Measurements from ENCODE around the gene HAPLN2. TPM values are rescaled to one million over a fixed set of nuclear protein-coding genes. Genes with fewer than 3 reads are reported as not detected.
A peak's percentile ranks its signal among the peaks of the same experiment; 100 is the strongest.
"Not testable (repeated sequence)": the region's sequence is repeated elsewhere in the genome, so short reads cannot be mapped to it uniquely, and the experiment has no call there.

Gene HAPLN2
- total RNA-seq, 1 experiment from 2014 or later, result not detected

DNA sequence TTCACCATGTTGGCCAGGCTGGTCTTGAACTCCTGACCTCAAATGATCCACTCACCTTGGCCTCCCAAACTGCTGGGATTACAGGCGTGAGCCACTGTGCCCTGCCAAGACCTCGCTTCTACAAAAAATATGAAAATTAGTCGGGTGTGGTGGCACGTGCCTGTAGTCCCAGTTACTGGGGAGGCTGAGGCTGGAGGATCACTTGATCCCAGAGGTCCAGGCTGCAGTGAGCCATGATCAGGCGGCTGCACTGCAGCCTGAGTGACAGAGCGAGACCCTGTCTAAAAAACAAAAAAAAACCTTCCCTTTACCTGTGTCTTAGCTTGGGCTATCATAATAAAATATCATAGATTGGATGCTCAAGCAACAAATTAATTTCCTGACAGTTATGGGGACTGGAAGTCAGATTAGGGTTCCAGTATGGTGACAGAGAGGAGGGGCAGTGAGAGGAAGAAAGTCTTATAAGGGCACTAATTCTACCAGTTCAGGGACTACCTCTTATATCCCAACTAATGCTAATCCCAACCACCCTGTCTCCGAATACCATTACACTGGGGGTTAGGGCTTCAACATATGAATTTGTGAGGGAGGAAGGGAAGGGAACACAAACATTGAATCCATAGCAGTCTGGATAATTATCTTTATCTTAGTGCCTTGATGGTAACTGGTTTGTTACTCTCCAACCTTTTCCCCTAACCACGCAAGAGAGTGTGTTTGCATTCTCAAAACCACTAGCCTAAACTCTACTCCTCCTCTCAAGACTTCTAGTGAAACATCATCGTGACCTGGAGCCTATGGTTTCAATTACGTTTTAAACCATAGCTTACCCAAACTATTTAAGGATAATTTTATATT is 28.7 kb upstream of the HAPLN2 start:
- in situ Hi-C loops (cut with HindIII; ENCODE audit: low pct_unique_long_range_greater_than_20kb, low sequenced_read_pairs), result no loop called here
- no peak for DNase-seq (ENCODE audit: low read depth)

DNA sequence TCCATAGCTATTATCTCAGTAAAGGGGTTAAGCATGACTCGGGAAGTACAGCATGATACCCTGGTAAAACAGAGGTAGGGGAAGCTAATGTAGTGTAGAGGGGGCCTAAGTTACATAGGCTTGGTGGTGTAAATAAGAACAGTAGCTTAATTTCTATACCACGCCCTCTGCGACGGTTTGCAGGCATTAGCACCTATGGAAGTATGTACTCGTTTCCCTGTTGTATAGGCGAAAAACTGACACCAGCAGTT is 28.1 kb upstream of the HAPLN2 start:
- DNase-seq (ENCODE audit: low read depth), result no peak
- in situ Hi-C loops (cut with HindIII; ENCODE audit: low pct_unique_long_range_greater_than_20kb, low sequenced_read_pairs), result no loop called here

DNA sequence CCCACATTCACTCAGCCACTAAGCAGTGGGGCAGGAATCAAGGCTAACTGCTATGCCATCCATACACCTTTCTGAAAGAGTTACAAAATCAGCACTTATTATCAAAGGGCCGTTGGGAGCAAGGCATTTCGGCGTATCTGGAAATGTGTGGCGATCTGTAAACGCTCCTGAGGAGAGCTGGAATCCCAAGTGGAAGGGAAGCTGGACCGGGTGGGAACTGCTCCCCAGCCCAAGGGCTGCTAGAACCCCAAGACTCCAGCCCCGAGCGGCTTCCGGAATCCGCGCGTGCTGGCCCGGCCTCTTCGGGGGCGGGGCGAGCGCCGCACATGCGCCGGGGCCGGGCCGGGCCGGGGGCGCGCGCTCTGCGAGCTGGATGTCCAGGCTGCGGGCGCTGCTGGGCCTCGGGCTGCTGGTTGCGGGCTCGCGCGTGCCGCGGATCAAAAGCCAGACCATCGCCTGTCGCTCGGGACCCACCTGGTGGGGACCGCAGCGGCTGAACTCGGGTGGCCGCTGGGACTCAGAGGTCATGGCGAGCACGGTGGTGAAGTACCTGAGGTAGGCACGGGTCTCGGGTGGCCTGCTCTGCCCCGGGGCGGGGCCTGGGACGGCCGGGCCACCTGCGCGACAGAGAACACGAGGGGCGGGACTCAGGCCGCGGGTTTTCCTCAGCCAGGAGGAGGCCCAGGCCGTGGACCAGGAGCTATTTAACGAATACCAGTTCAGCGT is 27.6 kb upstream of the HAPLN2 start, which contains the start of gene NAXE:
Gene NAXE (plus strand): TSS at position 345 of the 726 bp plus-strand sequence. CDS start 29 bp downstream, at position 374.
- in situ Hi-C loops (cut with HindIII; ENCODE audit: low pct_unique_long_range_greater_than_20kb, low sequenced_read_pairs), result no loop called here
- DNase-seq (ENCODE audit: low read depth), result peak; percentile 66

DNA sequence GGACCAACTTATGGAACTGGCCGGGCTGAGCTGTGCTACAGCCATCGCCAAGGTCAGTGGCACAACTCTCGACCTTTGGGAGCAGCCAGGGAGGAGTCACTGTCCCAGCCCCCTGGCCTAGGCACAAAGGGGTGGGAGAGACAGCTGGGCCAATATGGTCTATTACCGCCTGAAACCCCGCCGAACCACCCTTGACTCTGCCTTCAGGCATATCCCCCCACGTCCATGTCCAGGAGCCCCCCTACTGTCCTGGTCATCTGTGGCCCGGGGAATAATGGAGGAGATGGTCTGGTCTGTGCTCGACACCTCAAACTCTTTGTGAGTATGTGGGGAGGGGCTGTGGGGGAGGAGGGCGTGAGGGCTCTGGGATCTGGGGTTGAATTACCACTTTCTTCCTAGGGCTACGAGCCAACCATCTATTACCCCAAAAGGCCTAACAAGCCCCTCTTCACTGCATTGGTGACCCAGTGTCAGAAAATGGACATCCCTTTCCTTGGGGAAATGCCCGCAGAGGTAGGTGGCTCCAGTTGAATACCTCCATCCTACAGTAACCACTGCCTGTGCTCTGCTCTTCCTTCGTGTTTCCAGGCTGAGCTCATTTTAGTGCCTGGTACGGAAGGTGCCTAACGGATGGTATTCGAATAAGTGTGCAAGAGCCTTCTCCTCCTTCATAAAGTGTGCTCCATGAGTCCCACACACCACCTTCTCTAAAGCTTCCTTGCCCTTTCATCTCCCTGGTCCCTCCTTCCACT is 26.9 kb upstream of the HAPLN2 start:
- DNase-seq (ENCODE audit: low read depth), result no peak
- in situ Hi-C loops (cut with HindIII; ENCODE audit: low pct_unique_long_range_greater_than_20kb, low sequenced_read_pairs), result no loop called here

DNA sequence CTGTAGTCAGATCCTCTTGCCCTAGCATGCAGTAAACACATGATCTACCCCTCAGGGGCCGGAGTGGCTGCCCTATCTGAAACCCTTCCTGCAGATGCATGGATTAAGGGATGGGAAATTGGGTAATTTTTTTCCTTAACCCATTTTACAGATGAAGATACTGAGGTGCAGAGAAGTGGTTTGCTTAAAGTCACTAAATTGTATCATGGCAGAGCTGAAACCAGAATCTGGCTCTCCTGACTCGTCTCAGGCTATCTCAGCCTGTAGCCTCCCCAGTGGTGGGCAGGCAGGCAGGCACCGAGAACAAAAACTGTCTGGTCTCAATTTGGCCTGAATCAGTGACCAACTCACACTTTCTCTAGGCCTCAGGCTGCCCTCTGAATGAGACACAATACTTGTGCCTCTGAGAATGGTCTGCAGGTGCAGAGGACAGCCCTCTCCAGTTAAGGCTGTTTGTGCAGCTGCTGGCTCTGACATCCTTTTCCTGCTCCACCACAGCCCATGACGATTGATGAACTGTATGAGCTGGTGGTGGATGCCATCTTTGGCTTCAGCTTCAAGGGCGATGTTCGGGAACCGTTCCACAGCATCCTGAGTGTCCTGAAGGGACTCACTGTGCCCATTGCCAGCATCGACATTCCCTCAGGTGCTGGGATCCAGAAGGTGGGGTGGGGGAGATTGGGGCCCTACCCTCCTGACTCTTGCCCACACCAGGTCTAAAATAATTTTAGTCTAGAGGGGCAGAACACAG is 26.1 kb upstream of the HAPLN2 start:
- in situ Hi-C loops (cut with HindIII; ENCODE audit: low pct_unique_long_range_greater_than_20kb, low sequenced_read_pairs), result no loop called here

DNA sequence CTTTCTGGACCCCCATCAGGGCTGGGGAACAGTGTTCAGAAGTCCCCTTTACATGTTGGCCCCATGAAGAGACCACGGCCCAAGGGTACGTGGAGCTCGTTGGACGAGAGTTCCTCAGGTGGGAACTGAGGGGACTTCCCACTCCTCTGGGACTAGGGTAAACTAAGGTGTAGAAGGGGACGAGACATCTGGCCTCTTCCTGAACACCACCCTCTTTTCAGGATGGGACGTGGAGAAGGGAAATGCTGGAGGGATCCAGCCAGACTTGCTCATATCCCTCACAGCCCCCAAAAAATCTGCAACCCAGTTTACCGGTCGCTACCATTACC is 25.6 kb upstream of the HAPLN2 start:
- DNase-seq (ENCODE audit: low read depth), result no peak
- in situ Hi-C loops (cut with HindIII; ENCODE audit: low pct_unique_long_range_greater_than_20kb, low sequenced_read_pairs), result no loop called here

More for the DNA sequence above, 26.1 kb upstream of the HAPLN2 start:
- no peak for DNase-seq (ENCODE audit: low read depth)

DNA sequence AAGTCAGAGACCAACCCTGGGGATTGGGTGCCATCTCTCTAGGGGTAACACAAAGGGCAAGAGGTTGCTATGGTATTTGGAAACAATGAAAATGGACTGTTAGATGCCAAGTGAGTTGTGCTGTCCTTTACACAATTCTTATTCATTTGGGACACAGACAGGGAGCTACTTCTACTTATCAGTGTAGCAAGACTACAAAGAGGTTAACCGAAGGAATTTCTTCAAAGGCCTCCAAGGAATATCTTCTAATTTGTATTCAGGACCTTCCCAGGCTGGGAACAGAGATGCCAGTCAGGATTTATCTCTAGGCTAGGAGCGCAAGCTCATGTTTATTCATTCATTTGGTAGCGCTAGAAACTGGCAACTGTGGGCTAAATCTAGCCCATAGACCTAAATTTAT is 25.0 kb upstream of the HAPLN2 start:
- in situ Hi-C loops (cut with HindIII; ENCODE audit: low pct_unique_long_range_greater_than_20kb, low sequenced_read_pairs), result no loop called here

DNA sequence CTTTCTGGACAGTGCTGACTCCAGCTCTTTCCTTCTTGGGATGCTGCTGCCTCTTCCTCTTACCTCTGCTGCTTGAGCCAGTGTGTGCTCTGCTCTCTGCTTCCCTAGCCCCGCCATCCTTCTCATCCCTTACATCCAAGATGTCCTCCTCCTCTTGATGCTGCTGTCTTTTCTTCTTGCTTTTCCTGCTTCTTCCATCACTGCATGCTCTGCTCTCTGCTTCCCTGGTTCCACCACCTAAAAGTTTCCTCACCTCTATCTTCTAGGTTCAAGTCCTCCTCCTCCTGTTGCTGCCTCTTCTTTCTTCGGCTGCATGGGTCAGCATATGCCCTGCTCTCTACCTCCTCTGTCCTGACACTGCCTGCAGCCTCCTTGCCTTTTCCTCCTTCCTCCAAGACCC is 24.2 kb upstream of the HAPLN2 start:
- DNase-seq (ENCODE audit: low read depth), result no peak
- in situ Hi-C loops (cut with HindIII; ENCODE audit: low pct_unique_long_range_greater_than_20kb, low sequenced_read_pairs), result no loop called here

More for the DNA sequence above, 25.0 kb upstream of the HAPLN2 start:
- DNase-seq (ENCODE audit: low read depth), result no peak

DNA sequence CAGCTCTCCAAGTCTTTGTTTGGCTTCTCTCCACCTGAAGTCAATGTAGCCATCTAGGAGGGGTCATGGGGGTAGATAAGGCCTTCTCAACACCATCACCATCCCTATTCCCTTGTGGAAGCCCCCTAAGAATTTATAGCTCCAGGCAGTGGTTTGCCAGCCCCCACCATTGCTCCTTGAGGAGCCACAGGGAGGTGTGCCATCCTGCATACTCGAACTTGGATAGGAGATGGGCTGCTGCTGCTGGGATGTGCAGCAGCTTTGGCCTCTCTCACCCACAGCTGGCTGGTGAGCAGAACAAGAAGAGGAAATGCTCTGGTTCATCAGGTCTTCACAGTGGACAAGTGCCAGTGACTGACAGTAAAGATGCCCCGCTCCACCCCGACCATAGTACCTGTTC is 22.8 kb upstream of the HAPLN2 start:
- DNase-seq (ENCODE audit: low read depth), result no peak
- in situ Hi-C loops (cut with HindIII; ENCODE audit: low pct_unique_long_range_greater_than_20kb, low sequenced_read_pairs), result no loop called here

DNA sequence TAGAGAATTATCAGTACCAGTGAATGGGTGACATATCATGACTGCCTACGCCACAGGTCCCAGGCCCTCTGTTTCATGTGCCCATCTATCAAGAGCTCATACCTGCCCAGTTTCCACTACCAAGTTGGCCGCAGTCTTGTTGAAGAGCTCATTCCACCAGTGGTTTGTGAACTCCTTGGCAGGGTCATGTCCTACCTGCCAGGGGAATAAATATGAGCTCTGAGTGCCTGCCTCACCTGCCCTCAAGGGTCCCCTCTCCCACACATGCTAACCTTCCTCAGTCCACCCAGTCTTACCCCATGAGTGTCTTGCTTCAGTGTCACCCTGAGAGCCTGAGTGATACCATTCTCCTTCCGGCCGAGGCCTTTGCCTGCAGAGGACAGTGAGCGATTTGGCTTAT is 21.1 kb upstream of the HAPLN2 start:
- no peak for DNase-seq (ENCODE audit: low read depth)

DNA sequence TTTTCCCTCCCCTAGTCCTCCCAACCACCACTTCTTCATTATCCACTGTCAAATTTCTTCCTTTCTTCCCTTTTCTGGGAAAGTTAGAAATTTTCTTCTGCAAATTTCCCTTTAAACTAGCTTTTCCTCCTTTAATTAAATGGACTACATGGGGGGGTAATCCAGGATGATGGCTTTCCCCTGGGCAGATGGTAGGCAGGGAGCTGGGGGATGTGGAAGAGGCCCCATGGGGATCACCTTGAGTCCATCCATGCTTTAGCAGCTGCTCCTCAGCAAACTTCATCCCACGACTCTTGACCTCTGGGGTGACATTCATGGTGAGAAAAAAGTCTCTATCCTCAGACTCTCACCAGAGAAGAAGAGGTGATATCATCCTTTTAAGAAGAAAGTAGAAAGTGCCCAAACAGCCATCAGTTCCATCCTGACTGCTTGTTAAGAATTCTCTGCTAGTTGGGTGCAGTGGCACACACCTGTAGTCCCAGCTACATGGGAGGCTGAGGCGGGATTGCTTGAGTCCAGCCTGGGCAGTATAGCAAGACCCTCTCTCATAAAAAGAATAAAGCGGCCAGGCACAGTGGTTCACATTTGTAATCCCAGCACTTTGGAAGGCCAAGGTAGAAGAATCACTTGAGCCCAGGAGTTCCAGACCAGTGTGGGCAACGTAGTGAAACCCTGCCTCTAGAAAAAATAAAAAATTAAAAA is 20.3 kb upstream of the HAPLN2 start:
- in situ Hi-C loops (cut with HindIII; ENCODE audit: low pct_unique_long_range_greater_than_20kb, low sequenced_read_pairs), result no loop called here
- DNase-seq (ENCODE audit: low read depth), result no peak

More for the DNA sequence above, 21.1 kb upstream of the HAPLN2 start:
- in situ Hi-C loops (cut with HindIII; ENCODE audit: low pct_unique_long_range_greater_than_20kb, low sequenced_read_pairs), result no loop called here

DNA sequence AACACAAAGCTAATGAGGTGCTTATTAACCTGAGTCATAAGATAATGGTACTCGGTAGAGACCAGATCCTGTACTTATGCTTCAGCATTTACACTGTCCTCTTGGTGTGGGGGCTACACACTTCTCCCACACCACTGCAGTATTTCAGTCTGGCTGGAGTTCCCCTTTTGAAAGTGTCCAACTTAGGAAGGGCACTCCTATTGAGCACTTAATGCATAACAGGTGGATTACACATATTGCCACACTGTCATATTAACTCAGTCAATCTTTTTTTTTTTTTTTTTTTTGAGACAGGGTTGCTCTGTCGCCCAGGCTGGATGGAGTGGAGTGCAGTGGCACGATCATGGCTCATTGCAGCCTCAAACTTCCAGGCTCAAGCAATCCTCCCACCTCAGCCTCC is 19.4 kb upstream of the HAPLN2 start:
- in situ Hi-C loops (cut with HindIII; ENCODE audit: low pct_unique_long_range_greater_than_20kb, low sequenced_read_pairs), result no loop called here
- peak; percentile 36 for DNase-seq (ENCODE audit: low read depth)

DNA sequence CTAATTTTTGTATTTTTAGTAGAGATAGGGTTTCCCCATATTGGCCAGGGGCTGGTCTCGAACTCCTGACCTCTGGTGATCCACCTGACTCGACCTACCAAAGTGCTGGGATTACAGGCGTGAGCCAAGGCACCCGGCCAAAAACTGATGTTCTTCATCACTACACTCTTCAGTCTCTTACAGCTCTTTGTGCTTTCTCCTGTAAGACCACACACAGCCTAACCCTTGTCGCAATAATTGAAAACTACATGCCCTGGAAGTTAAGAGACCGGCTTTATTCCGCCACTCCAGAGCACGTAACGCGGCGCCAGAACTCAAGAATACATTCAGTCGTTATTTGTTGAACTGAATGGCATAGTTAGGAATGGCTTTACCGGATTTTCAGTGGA is 18.5 kb upstream of the HAPLN2 start:
- in situ Hi-C loops (cut with HindIII; ENCODE audit: low pct_unique_long_range_greater_than_20kb, low sequenced_read_pairs), result no loop called here
- DNase-seq (ENCODE audit: low read depth), result no peak

DNA sequence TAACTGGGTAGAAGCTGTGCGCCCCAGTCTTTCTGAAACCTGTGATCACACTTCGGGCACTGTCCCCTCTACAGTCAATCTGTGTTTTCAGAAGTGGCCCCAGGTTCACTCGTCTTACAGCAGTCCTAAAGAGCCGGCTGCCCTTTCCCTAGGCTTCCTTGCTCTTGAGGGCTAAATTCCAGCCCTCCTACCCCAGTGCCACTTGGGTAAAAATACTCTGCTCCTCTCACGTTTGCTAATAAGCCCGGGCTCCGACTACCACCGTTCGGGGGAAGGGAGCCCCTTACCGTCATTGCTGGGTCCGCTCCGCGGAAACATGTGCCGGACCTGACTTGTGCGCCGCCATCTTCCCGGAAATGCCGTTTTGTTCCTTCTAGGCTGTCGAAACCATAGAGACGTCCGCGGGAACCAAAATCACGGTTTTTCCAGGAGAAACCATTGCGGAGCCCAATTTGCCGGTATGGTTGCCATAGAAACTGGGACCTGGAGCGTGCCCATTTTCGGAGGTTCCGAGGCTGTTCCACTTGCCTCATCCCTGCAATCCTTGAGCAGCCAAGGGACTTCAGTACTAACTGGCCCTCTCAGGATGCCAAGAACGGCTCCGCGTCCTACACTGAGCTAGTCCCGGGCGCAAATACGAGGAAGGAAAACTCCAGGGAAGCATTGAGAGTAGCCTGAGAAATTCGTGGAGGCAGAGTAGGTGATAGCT is 17.9 kb upstream of the HAPLN2 start, which contains the start of gene GPATCH4:
Gene GPATCH4 (minus strand): TSS at position 358 of the 709 bp plus-strand sequence.
- in situ Hi-C loops (cut with HindIII; ENCODE audit: low pct_unique_long_range_greater_than_20kb, low sequenced_read_pairs), result no loop called here
- peak; percentile 81 for DNase-seq (ENCODE audit: low read depth)

DNA sequence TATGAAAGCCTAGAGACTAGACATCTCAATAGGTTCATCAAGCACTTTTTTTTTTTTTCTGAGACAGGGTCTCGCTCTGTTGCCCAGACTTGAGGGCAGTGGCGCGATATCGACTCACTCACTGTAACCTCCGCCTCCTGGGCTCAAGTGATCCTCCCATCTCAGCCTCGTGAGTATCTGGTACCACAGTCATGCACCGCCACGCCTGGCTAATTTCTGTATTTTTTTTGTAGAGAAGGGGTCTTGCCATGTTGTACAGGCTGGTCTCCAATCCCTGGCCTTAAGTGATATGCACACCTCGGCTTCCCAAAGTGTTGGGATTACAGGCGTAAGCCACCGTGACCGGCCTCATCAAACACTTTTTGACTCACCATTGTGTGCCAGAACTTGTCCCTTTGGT is 17.3 kb upstream of the HAPLN2 start:
- DNase-seq (ENCODE audit: low read depth), result no peak
- in situ Hi-C loops (cut with HindIII; ENCODE audit: low pct_unique_long_range_greater_than_20kb, low sequenced_read_pairs), result no loop called here

DNA sequence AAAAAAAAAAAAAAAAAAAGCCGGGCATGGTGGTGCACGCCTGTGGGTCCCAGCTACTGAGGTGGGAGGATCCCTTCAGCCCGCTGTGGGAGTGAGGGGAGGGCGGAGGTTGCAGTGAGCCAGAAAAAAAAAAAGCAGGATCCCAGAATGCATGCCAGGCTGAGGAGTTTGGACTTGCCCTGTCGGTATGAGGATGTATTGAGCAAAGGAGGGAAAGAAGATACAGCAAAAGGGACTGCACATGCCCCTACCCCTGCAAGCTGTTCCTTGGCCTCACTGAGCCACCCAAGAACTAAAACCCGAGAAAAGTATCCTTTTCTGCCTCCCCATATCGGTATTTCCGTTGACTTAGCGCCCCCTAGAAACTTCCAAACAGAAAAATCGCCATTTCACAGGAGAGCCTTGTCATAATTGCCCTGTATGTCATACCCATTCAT is 16.6 kb upstream of the HAPLN2 start:
- in situ Hi-C loops (cut with HindIII; ENCODE audit: low pct_unique_long_range_greater_than_20kb, low sequenced_read_pairs), result no loop called here
- DNase-seq (ENCODE audit: low read depth), result no peak

DNA sequence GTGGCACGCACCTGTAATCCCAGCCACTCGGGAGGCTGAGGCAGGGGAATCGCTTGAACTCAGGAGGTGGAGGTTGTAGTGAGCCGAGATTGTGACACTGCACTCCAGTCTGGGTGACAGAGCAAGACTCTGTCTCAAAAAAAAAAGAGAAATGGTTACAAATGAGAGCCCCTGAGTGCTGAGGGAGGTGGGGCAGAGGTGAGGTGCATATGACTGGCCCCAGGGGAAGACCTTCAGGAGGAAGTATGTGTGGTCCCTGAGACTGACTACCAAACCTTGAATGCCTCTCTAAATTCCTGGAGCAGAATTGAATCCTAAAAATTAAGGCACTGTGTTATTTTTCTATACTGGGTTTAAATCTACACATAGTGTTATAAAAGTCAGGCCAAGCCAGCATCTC is 11.9 kb upstream of the HAPLN2 start:
- in situ Hi-C loops (cut with HindIII; ENCODE audit: low pct_unique_long_range_greater_than_20kb, low sequenced_read_pairs); DNase-seq (ENCODE audit: low read depth): not testable (repeated sequence)
